Measurements from ENCODE around the gene PDE6A.

PDE6A gene

DNA sequence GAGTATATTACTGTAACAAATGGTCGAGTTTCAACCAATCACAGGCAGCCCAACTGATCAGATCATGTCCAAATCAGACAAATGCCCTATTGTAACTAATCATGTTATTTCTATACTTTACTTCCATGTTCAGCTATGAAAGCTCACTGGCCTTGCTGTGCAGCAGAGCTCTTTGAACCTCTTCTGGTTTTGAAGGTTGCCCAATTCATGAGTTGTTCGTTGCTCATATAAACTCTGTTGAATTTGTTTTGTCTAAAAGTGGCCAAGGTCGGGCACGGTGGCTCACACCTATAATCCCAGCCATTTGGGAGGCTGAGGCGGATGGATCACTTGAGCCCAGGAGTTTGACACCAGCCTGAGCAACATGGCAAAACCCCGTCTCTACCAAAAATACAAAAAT is 21.6 kb downstream of the PDE6A start:
- H3K4me3 ChIP-seq (ENCODE audit: low read depth, low read length) = no peak overlapping the region
- TF ChIP-seq, protein P1, sequence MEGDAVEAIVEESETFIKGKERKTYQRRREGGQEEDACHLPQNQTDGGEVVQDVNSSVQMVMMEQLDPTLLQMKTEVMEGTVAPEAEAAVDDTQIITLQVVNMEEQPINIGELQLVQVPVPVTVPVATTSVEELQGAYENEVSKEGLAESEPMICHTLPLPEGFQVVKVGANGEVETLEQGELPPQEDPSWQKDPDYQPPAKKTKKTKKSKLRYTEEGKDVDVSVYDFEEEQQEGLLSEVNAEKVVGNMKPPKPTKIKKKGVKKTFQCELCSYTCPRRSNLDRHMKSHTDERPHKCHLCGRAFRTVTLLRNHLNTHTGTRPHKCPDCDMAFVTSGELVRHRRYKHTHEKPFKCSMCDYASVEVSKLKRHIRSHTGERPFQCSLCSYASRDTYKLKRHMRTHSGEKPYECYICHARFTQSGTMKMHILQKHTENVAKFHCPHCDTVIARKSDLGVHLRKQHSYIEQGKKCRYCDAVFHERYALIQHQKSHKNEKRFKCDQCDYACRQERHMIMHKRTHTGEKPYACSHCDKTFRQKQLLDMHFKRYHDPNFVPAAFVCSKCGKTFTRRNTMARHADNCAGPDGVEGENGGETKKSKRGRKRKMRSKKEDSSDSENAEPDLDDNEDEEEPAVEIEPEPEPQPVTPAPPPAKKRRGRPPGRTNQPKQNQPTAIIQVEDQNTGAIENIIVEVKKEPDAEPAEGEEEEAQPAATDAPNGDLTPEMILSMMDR (IDR thresholded peaks at IDR 0.05; ENCODE audit: low read depth, low read length) = no peak

GRCh38 chr5:149921597-149921996 is 23.0 kb downstream of the PDE6A start:
- H3K4me3 ChIP-seq (ENCODE audit: low read depth, low read length) = no peak overlapping the region
- TF ChIP-seq, protein P1 (IDR thresholded peaks at IDR 0.05; ENCODE audit: low read depth, low read length) = no peak

DNA sequence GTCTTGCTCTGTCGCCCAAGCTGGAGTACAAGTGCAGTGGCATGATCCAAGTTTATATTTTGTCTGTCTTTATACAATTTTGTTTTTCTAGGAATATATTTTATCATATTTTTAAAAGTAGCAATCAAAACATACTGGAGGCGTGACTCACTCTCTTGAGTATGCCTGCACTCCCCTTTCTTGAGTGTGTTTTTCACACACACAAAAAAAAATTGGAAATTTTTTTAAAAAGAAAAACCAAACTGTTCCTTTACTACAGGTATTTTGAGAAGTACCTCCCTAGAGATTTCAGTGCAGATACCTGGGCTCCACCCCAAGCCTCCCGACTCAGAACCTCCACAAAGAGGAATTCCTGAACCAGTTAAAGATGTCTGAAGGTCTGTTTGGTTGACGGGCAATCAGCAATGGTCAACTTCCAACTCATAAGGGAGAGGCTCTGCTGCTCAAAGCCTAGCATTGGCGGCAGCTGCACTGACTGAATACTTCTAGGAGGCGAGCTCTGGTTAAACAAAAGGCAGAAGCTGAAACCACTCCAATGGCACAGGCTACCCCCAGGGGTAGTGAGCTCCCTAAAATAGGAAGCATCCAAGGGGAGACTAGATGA is 27.4 kb downstream of the PDE6A start:
- TF ChIP-seq, protein P1 (IDR thresholded peaks at IDR 0.05; ENCODE audit: low read depth, low read length) = no peak
- no peak overlapping the region for H3K4me3 ChIP-seq (ENCODE audit: low read depth, low read length)

GRCh38 chr5:149916334-149917072 is 28.1 kb downstream of the PDE6A start:
- H3K4me3 ChIP-seq (ENCODE audit: low read depth, low read length) = no peak overlapping the region
- TF ChIP-seq, protein P1 (IDR thresholded peaks at IDR 0.05; ENCODE audit: low read depth, low read length) = no peak

DNA sequence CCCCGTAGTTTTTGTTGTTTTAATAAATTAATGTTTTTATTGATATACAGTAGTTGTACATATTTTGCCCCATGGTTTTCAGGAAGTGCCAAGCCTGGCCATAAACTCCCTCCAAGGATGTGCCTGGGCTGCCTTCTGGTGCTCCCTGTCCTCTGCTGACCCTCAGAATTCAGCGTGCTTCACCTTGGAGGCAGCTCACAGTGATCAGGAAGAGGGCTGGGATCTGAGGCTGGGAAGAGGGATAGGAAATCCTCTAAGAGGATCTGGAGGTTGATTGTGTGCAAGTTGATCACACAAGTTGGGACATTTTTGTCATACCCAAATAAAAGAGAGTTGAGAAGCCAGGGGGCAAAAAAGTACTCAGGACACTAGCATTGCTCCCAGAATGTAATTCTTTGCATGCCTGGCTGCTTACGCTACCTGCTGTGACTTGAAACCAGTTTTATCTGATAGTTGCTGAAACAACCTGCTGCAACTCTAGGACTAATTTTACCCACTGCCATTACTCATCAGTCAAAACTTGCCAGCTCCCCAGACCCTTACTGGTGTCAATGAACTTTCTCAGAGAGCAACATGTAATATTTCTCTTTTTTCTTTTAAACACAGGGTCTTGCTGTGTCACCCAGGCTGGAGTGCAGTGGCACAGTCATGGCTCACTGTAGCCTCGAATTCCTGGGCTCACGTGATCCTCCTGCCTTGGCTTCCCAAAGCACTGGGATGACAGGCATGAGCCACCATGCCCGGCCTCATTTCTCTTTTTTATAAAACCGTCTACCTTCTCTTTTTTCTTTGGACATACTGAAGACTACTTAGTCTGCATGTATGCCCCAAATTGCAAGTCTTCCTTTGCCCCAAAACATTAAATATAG is 29.0 kb downstream of the PDE6A start:
- no peak overlapping the region for H3K4me3 ChIP-seq (ENCODE audit: low read depth, low read length)
- TF ChIP-seq, protein P1 (IDR thresholded peaks at IDR 0.05; ENCODE audit: low read depth, low read length) = no peak

- H3K4me3 ChIP-seq (ENCODE audit: low read depth, low read length) = no peak overlapping the region
- TF ChIP-seq, protein P1 (IDR thresholded peaks at IDR 0.05; ENCODE audit: low read depth, low read length) = no peak
These were observed 30.9 kb downstream of the PDE6A start for GRCh38 chr5:149913436-149914419.
